Measurements from ENCODE around the gene NR4A3. TPM values are rescaled to one million over a fixed set of nuclear protein-coding genes. Genes with fewer than 3 reads are reported as not detected.

NR4A3 gene
- total and polyA plus RNA-seq, 2 experiments from 2014 or later = 2.4 to 2.9 TPM

DNA sequence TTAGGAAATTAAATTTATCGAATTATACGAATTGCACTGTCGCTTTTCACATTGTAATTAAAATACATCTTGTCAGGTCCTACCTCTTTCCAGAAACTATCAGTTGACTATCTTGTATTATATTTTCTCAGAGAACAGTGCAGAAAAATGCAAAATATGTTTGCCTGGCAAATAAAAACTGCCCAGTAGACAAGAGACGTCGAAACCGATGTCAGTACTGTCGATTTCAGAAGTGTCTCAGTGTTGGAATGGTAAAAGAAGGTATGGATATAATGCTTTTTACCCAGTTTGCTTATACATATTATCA is 10.8 kb downstream of the NR4A3 start:
- H3K27me3 ChIP-seq = peaks cover 63% of the 10 kb centered on the region
- no peaks in the 10 kb centered on the region for H3K9me2 ChIP-seq (replicated peaks; ENCODE audit: insufficient read depth)
- no peaks in the 10 kb centered on the region for H4K20me1 ChIP-seq (ENCODE audit: insufficient read depth, poor library complexity, severe bottlenecking)
- H2AFZ ChIP-seq = no peak overlapping the region
- TF ChIP-seq EZH2 (IDR thresholded peaks at IDR 0.05; ENCODE audit: borderline replicate concordance) (no peak), EZH2phosphoT487 (IDR thresholded peaks at IDR 0.05; ENCODE audit: low read depth, severe bottlenecking, unreplicated experiment) (no peak)
- TF ChIP-seq, protein P1, sequence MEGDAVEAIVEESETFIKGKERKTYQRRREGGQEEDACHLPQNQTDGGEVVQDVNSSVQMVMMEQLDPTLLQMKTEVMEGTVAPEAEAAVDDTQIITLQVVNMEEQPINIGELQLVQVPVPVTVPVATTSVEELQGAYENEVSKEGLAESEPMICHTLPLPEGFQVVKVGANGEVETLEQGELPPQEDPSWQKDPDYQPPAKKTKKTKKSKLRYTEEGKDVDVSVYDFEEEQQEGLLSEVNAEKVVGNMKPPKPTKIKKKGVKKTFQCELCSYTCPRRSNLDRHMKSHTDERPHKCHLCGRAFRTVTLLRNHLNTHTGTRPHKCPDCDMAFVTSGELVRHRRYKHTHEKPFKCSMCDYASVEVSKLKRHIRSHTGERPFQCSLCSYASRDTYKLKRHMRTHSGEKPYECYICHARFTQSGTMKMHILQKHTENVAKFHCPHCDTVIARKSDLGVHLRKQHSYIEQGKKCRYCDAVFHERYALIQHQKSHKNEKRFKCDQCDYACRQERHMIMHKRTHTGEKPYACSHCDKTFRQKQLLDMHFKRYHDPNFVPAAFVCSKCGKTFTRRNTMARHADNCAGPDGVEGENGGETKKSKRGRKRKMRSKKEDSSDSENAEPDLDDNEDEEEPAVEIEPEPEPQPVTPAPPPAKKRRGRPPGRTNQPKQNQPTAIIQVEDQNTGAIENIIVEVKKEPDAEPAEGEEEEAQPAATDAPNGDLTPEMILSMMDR (IDR thresholded peaks at IDR 0.05; ENCODE audit: poor library complexity) = no peak
- no peak overlapping the region for H3K4me2 ChIP-seq
- H3K4me1 ChIP-seq (ENCODE audit: insufficient read depth) = no peaks in the 10 kb centered on the region
- no peaks in the 10 kb centered on the region for H3K9me3 ChIP-seq (ENCODE audit: low read depth)
- DNase-seq (ENCODE audit: low spot score) = no peak
- H3K79me2 ChIP-seq = no peaks in the 10 kb centered on the region
- H3K36me3 ChIP-seq (replicated peaks; ENCODE audit: insufficient read depth, low read depth) = no peaks in the 10 kb centered on the region
- WGBS (ENCODE audit: low lambda C conversion rate, missing lambda C conversion rate) = 90% methylated on average over 7 of the region's 7 CpGs
- no peak overlapping the region for H3K4me3 ChIP-seq
- H3K27ac ChIP-seq = no peak overlapping the region

- Histone ChIP-seq H3K9me2 (replicated peaks; ENCODE audit: insufficient read depth) (no peaks in the 10 kb centered on the region), H3K79me2 (no peaks in the 10 kb centered on the region), H3K4me2 (no peak overlapping the region), H3K36me3 (replicated peaks; ENCODE audit: insufficient read depth, low read depth) (no peaks in the 10 kb centered on the region), H3K27me3 (peaks cover 60% of the 10 kb centered on the region), H3K4me1 (ENCODE audit: insufficient read depth) (no peaks in the 10 kb centered on the region), H3K9me3 (ENCODE audit: low read depth) (no peaks in the 10 kb centered on the region), H3K4me3 (no peak overlapping the region), H4K20me1 (ENCODE audit: insufficient read depth, poor library complexity, severe bottlenecking) (no peaks in the 10 kb centered on the region), H3K27ac (no peak overlapping the region), H2AFZ (no peak overlapping the region)
- DNase-seq (ENCODE audit: low spot score) = no peak
- TF ChIP-seq EZH2phosphoT487 (IDR thresholded peaks at IDR 0.05; ENCODE audit: low read depth, severe bottlenecking, unreplicated experiment) (no peak), EZH2 (IDR thresholded peaks at IDR 0.05; ENCODE audit: borderline replicate concordance) (no peak)
- TF ChIP-seq, protein P1 (IDR thresholded peaks at IDR 0.05; ENCODE audit: poor library complexity) = no peak
- WGBS (ENCODE audit: low lambda C conversion rate, missing lambda C conversion rate) = 81% methylated on average over 4 of the region's 4 CpGs
These were observed 12.1 kb downstream of the NR4A3 start for GRCh38 chr9:99833735-99834134.

GRCh38 chr9:99834474-99834873 is 12.8 kb downstream of the NR4A3 start:
- no peak for DNase-seq (ENCODE audit: low spot score)
- Histone ChIP-seq H3K4me2 (no peak overlapping the region), H3K4me3 (no peak overlapping the region), H2AFZ (no peak overlapping the region), H3K79me2 (no peaks in the 10 kb centered on the region), H3K36me3 (replicated peaks; ENCODE audit: insufficient read depth, low read depth) (no peaks in the 10 kb centered on the region), H3K9me3 (ENCODE audit: low read depth) (no peaks in the 10 kb centered on the region), H3K9me2 (replicated peaks; ENCODE audit: insufficient read depth) (no peaks in the 10 kb centered on the region), H3K27ac (no peak overlapping the region), H3K27me3 (peaks cover 52% of the 10 kb centered on the region), H3K4me1 (ENCODE audit: insufficient read depth) (no peaks in the 10 kb centered on the region), H4K20me1 (ENCODE audit: insufficient read depth, poor library complexity, severe bottlenecking) (no peaks in the 10 kb centered on the region)
- TF ChIP-seq, protein P1 (IDR thresholded peaks at IDR 0.05; ENCODE audit: poor library complexity) = no peak
- TF ChIP-seq EZH2phosphoT487 (IDR thresholded peaks at IDR 0.05; ENCODE audit: low read depth, severe bottlenecking, unreplicated experiment) (no peak), EZH2 (IDR thresholded peaks at IDR 0.05; ENCODE audit: borderline replicate concordance) (no peak)
- 76% methylated on average over 3 of the region's 3 CpGs for WGBS (ENCODE audit: low lambda C conversion rate, missing lambda C conversion rate)

DNA sequence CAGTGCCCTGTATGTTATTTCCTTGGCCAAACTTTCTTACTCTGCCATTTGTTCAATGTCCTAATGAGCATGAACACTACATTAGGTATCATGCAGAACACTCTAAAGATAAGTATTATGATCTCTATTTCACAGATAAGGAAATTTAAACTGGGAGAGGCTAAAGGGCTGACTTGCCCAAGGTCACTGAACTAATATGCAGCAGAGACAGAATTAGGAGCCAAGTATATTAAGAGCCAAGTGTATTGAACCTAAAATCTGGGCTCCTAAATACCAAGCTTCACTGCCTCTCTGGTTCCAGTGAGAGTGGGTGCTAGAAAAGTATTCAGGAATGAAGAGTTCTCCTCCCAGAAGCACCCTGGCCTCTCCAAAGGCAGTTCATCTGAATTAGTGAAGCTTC is 13.5 kb downstream of the NR4A3 start:
- peaks cover 46% of the 10 kb centered on the region for H3K27me3 ChIP-seq
- H3K4me2 ChIP-seq = no peak overlapping the region
- no peak overlapping the region for H3K4me3 ChIP-seq
- no peaks in the 10 kb centered on the region for H3K9me2 ChIP-seq (replicated peaks; ENCODE audit: insufficient read depth)
- H2AFZ ChIP-seq = no peak overlapping the region
- no peak for DNase-seq (ENCODE audit: low spot score)
- TF ChIP-seq EZH2 (IDR thresholded peaks at IDR 0.05; ENCODE audit: borderline replicate concordance) (no peak), EZH2phosphoT487 (IDR thresholded peaks at IDR 0.05; ENCODE audit: low read depth, severe bottlenecking, unreplicated experiment) (no peak)
- TF ChIP-seq, protein P1 (IDR thresholded peaks at IDR 0.05; ENCODE audit: poor library complexity) = no peak
- H3K9me3 ChIP-seq (ENCODE audit: low read depth) = no peaks in the 10 kb centered on the region
- no peaks in the 10 kb centered on the region for H4K20me1 ChIP-seq (ENCODE audit: insufficient read depth, poor library complexity, severe bottlenecking)
- no peaks in the 10 kb centered on the region for H3K36me3 ChIP-seq (replicated peaks; ENCODE audit: insufficient read depth, low read depth)
- no peaks in the 10 kb centered on the region for H3K79me2 ChIP-seq
- no peak overlapping the region for H3K27ac ChIP-seq
- H3K4me1 ChIP-seq (ENCODE audit: insufficient read depth) = no peaks in the 10 kb centered on the region

Measured in hepatocyte (in vitro differentiated cells).